ENCODE data around the gene ZSCAN5A. TPM values are rescaled to one million over a fixed set of nuclear protein-coding genes. Genes with fewer than 3 reads are reported as not detected.

Gene ZSCAN5A
- total RNA-seq, 1 experiment from 2014 or later, result 13.8 TPM

DNA sequence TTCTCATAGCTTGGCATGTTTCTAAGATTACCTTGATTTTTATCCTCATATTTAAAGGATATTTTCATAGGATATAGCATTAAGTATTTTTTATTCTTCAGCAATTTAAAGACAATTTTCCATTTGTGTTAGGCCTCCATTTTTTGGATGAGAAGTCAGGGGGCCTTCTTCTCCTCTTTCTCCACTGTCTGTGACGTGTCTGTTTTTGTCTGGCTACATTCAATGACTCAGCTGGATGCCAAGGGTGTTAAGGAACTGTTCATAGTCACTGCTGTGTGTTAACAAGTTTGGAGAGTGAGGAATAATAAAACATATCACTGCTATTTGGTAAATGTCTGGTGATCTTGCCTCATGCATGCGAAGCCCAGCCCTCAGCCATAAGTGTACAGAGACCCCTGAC lies 42.3 kb upstream of the ZSCAN5A start:
- no TSS peak for BruUV-seq (replicated peaks)
- in situ Hi-C loops (cut with HindIII; ENCODE audit: low pct_unique_long_range_greater_than_20kb, low sequenced_read_pairs), result no loop called here
- DNase-seq (ENCODE audit: low read depth, low spot score), result no peak

DNA sequence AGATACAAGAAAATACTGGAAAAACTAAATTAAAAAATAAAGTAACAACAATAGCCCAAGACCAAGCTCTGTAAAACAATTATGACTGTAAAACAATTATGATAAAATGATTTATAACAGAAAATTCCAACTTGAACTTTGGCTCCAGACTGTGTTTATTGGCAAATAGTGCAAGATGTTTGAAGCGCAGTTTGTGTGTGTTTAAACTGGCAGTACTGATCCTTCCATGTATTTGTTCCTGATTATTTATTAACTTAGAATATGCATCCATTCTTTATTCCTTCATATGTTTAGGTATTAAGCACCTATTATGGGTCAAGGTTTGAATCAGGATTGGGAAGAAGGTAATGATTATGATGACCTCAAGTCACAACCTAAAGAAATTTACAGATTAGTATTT lies 40.9 kb upstream of the ZSCAN5A start:
- BruUV-seq (replicated peaks), result no TSS peak
- no peak overlapping the region for H3K4me3 ChIP-seq (ENCODE audit: low read depth in 2 of 2, low read length in 2 of 2)
- H3K4me1 ChIP-seq (ENCODE audit: control insufficient read depth, insufficient read depth, low read length), result no peaks in the 10 kb centered on the region
- H3K9me3 ChIP-seq (ENCODE audit: control insufficient read depth, insufficient read depth, low read depth, low read length), result no peaks in the 10 kb centered on the region
- no peaks in the 10 kb centered on the region for H3K36me3 ChIP-seq (ENCODE audit: control insufficient read depth, insufficient read depth, low read length)
- CTCF ChIA-PET, result no interaction called here
- in situ Hi-C loops (cut with HindIII; ENCODE audit: low pct_unique_long_range_greater_than_20kb, low sequenced_read_pairs), result no loop called here
- intact Hi-C loops (cut with micrococcal nuclease; ENCODE audit: unreplicated experiment), result no loop called here
- no peaks in the 10 kb centered on the region for H3K27me3 ChIP-seq (ENCODE audit: control insufficient read depth, insufficient read depth, low read length)
- ATAC-seq (no peak), DNase-seq (ENCODE audit: low read depth, low spot score) (no peak)
- no peak overlapping the region for H3K27ac ChIP-seq (ENCODE audit: low read length)
- TF ChIP-seq TCF7L2 (IDR thresholded peaks at IDR 0.05; ENCODE audit: low read depth, low read length) (no peak), REST (IDR thresholded peaks at IDR 0.05; ENCODE audit: insufficient read depth in 1 of 2, low read depth in 2 of 2, low read length in 1 of 2) (no peak), SIN3A (IDR thresholded peaks at IDR 0.05; ENCODE audit: borderline replicate concordance, insufficient read depth, low read depth, low read length) (no peak)
- POLR2A ChIA-PET, result interaction anchor here (1.0 kb wide), 1 partner anchor 41 kb away, joined by 5 read pairs; the partner anchor contains the start of gene ZSCAN5A

More for the DNA sequence above, 42.3 kb upstream of the ZSCAN5A start:
- H3K27me3 ChIP-seq (ENCODE audit: control insufficient read depth, insufficient read depth, low read length), result no peaks in the 10 kb centered on the region
- H3K9me3 ChIP-seq (ENCODE audit: control insufficient read depth, insufficient read depth, low read depth, low read length), result no peaks in the 10 kb centered on the region
- TF ChIP-seq POLR2AphosphoS5 (IDR thresholded peaks at IDR 0.05; ENCODE audit: low read depth, low read length) (no peak), REST (IDR thresholded peaks at IDR 0.05; ENCODE audit: insufficient read depth in 1 of 2, low read depth in 2 of 2, low read length in 1 of 2) (no peak), SIN3A (IDR thresholded peaks at IDR 0.05; ENCODE audit: borderline replicate concordance, insufficient read depth, low read depth, low read length) (no peak)
- ChIA-PET POLR2A (no interaction called here), CTCF (no interaction called here)
- no peaks in the 10 kb centered on the region for H3K36me3 ChIP-seq (ENCODE audit: control insufficient read depth, insufficient read depth, low read length)
- H3K27ac ChIP-seq (ENCODE audit: low read length), result no peak overlapping the region
- ATAC-seq, result no peak
- no peak overlapping the region for H3K4me3 ChIP-seq (ENCODE audit: low read depth in 2 of 2, low read length in 2 of 2)
- no peaks in the 10 kb centered on the region for H3K4me1 ChIP-seq (ENCODE audit: control insufficient read depth, insufficient read depth, low read length)
- intact Hi-C loops (cut with micrococcal nuclease; ENCODE audit: unreplicated experiment), result no loop called here

DNA sequence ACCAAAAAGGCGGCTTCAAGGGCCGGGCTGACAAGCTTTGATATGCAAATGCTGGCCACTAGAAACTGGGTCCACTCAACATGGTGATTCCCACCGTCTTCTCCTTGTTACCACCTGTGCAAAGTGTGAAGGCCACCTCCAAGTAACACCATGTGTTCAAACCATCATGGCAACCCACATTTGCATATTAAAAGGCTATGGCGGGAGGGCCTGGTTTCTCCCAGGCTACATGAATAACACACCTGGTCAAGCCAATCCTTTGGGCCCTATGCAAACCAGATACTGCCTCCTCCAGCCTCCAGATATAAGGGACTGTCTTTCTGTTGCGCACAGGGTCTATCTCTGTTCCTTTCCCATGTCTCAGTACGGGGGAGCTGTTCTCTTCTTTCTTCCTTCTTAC lies 36.6 kb upstream of the ZSCAN5A start:
- no TSS peak for BruUV-seq (replicated peaks)
- H3K9me3 ChIP-seq (ENCODE audit: control insufficient read depth, insufficient read depth, low read depth, low read length), result no peaks in the 10 kb centered on the region
- TF ChIP-seq POLR2AphosphoS5 (IDR thresholded peaks at IDR 0.05; ENCODE audit: low read depth, low read length) (no peak), REST (IDR thresholded peaks at IDR 0.05; ENCODE audit: insufficient read depth in 1 of 2, low read depth in 2 of 2, low read length in 1 of 2) (no peak), TCF7L2 (IDR thresholded peaks at IDR 0.05; ENCODE audit: low read depth, low read length) (no peak), CTCF (IDR thresholded peaks at IDR 0.05) (no peak), SIN3A (IDR thresholded peaks at IDR 0.05; ENCODE audit: borderline replicate concordance, insufficient read depth, low read depth, low read length) (no peak)
- no peaks in the 10 kb centered on the region for H3K36me3 ChIP-seq (ENCODE audit: control insufficient read depth, insufficient read depth, low read length)
- H3K4me3 ChIP-seq (ENCODE audit: low read depth in 2 of 2, low read length in 2 of 2), result no peak overlapping the region
- no peaks in the 10 kb centered on the region; the same call in 1 of the 2 replicates for H3K4me1 ChIP-seq (ENCODE audit: control insufficient read depth, insufficient read depth, low read length)
- POLR2A ChIA-PET, result no interaction called here
- CTCF ChIA-PET, result interaction anchor here (0.6 kb wide), 1 partner anchor 411 kb away, joined by 4 read pairs; no protein-coding TSS in a partner anchor
- H3K27ac ChIP-seq (ENCODE audit: low read length), result no peak overlapping the region
- in situ Hi-C loops (cut with HindIII; ENCODE audit: low pct_unique_long_range_greater_than_20kb, low sequenced_read_pairs), result no loop called here
- H3K27me3 ChIP-seq (ENCODE audit: control insufficient read depth, insufficient read depth, low read length), result no peaks in the 10 kb centered on the region
- no peak for DNase-seq (ENCODE audit: low read depth, low spot score)
- ATAC-seq, result no peak
- intact Hi-C loops (cut with micrococcal nuclease; ENCODE audit: unreplicated experiment), result no loop called here
